ENCODE measurements around the gene KRTAP22-1.

The KRTAP22-1 gene

GRCh38 chr21:30600787-30601186, at the start of gene KRTAP22-1:
Gene KRTAP22-1 (plus strand): TSS chr21:30601087.
- H3K36me3 ChIP-seq (ENCODE audit: insufficient read depth, low read length), result no peaks in the 10 kb centered on the region
- no peaks in the 10 kb centered on the region for H3K27me3 ChIP-seq (ENCODE audit: insufficient read depth, low read length)
- no peaks in the 10 kb centered on the region for H3K79me2 ChIP-seq (ENCODE audit: control insufficient read depth, insufficient read depth, low read length, unreplicated experiment)
- no peak within 1 kb of the TSS for H3K27ac ChIP-seq (ENCODE audit: low read depth, low read length)
- H2AFZ ChIP-seq (ENCODE audit: low read length, unreplicated experiment), result no peak within 1 kb of the TSS
- no peak within 1 kb of the TSS for H3K4me3 ChIP-seq (ENCODE audit: low read depth, low read length)
- H3K4me1 ChIP-seq (ENCODE audit: control insufficient read depth, insufficient read depth, low read length, unreplicated experiment), result no peaks in the 10 kb centered on the region

GRCh38 chr21:30552782-30553181, 48.1 kb upstream of the KRTAP22-1 start:
- H3K36me3 ChIP-seq (ENCODE audit: insufficient read depth, low read length), result no peaks in the 10 kb centered on the region
- H3K27me3 ChIP-seq (ENCODE audit: insufficient read depth, low read length), result no peaks in the 10 kb centered on the region
- no peaks in the 10 kb centered on the region for H3K4me1 ChIP-seq (ENCODE audit: control insufficient read depth, insufficient read depth, low read length, unreplicated experiment)
- H3K79me2 ChIP-seq (ENCODE audit: control insufficient read depth, insufficient read depth, low read length, unreplicated experiment), result no peaks in the 10 kb centered on the region
- H2AFZ ChIP-seq (ENCODE audit: low read length, unreplicated experiment), result no peak overlapping the region
- H3K27ac ChIP-seq (ENCODE audit: low read depth, low read length), result no peak overlapping the region
- no peak overlapping the region for H3K4me3 ChIP-seq (ENCODE audit: low read depth, low read length)

GRCh38 chr21:30555095-30555494, 45.8 kb upstream of the KRTAP22-1 start:
- Histone ChIP-seq H3K27ac (ENCODE audit: low read depth, low read length) (no peak overlapping the region), H3K79me2 (ENCODE audit: control insufficient read depth, insufficient read depth, low read length, unreplicated experiment) (no peaks in the 10 kb centered on the region), H3K27me3 (ENCODE audit: insufficient read depth, low read length) (no peaks in the 10 kb centered on the region), H3K4me1 (ENCODE audit: control insufficient read depth, insufficient read depth, low read length, unreplicated experiment) (no peaks in the 10 kb centered on the region), H3K4me3 (ENCODE audit: low read depth, low read length) (no peak overlapping the region), H2AFZ (ENCODE audit: low read length, unreplicated experiment) (no peak overlapping the region), H3K36me3 (ENCODE audit: insufficient read depth, low read length) (no peaks in the 10 kb centered on the region)

GRCh38 chr21:30561264-30561895, 39.5 kb upstream of the KRTAP22-1 start, which contains the start of gene KRTAP19-7:
Gene KRTAP19-7 (minus strand): TSS chr21:30561314. CDS start chr21:30561289, 25 bp downstream.
- no peak within 1 kb of the TSS for H2AFZ ChIP-seq (ENCODE audit: low read length, unreplicated experiment)
- H3K79me2 ChIP-seq (ENCODE audit: control insufficient read depth, insufficient read depth, low read length, unreplicated experiment), result no peaks in the 10 kb centered on the region
- H3K27ac ChIP-seq (ENCODE audit: low read depth, low read length), result no peak within 1 kb of the TSS
- H3K4me1 ChIP-seq (ENCODE audit: control insufficient read depth, insufficient read depth, low read length, unreplicated experiment), result no peaks in the 10 kb centered on the region
- H3K27me3 ChIP-seq (ENCODE audit: insufficient read depth, low read length), result no peaks in the 10 kb centered on the region
- H3K4me3 ChIP-seq (ENCODE audit: low read depth, low read length), result no peak within 1 kb of the TSS
- no peaks in the 10 kb centered on the region for H3K36me3 ChIP-seq (ENCODE audit: insufficient read depth, low read length)

GRCh38 chr21:30561957-30562356, 38.9 kb upstream of the KRTAP22-1 start:
- H3K79me2 ChIP-seq (ENCODE audit: control insufficient read depth, insufficient read depth, low read length, unreplicated experiment), result no peaks in the 10 kb centered on the region
- no peak overlapping the region for H3K27ac ChIP-seq (ENCODE audit: low read depth, low read length)
- H3K4me3 ChIP-seq (ENCODE audit: low read depth, low read length), result no peak overlapping the region
- H2AFZ ChIP-seq (ENCODE audit: low read length, unreplicated experiment), result no peak overlapping the region
- no peaks in the 10 kb centered on the region for H3K36me3 ChIP-seq (ENCODE audit: insufficient read depth, low read length)
- H3K4me1 ChIP-seq (ENCODE audit: control insufficient read depth, insufficient read depth, low read length, unreplicated experiment), result no peaks in the 10 kb centered on the region
- no peaks in the 10 kb centered on the region for H3K27me3 ChIP-seq (ENCODE audit: insufficient read depth, low read length)

GRCh38 chr21:30563072-30563471, 37.8 kb upstream of the KRTAP22-1 start:
- no peak overlapping the region for H3K4me3 ChIP-seq (ENCODE audit: low read depth, low read length)
- H3K4me1 ChIP-seq (ENCODE audit: control insufficient read depth, insufficient read depth, low read length, unreplicated experiment), result no peaks in the 10 kb centered on the region
- no peaks in the 10 kb centered on the region for H3K79me2 ChIP-seq (ENCODE audit: control insufficient read depth, insufficient read depth, low read length, unreplicated experiment)
- H3K36me3 ChIP-seq (ENCODE audit: insufficient read depth, low read length), result no peaks in the 10 kb centered on the region
- no peak overlapping the region for H2AFZ ChIP-seq (ENCODE audit: low read length, unreplicated experiment)
- no peak overlapping the region for H3K27ac ChIP-seq (ENCODE audit: low read depth, low read length)
- no peaks in the 10 kb centered on the region for H3K27me3 ChIP-seq (ENCODE audit: insufficient read depth, low read length)

GRCh38 chr21:30563630-30564029, 37.3 kb upstream of the KRTAP22-1 start:
- Histone ChIP-seq H3K4me3 (ENCODE audit: low read depth, low read length) (no peak overlapping the region), H3K79me2 (ENCODE audit: control insufficient read depth, insufficient read depth, low read length, unreplicated experiment) (no peaks in the 10 kb centered on the region), H3K4me1 (ENCODE audit: control insufficient read depth, insufficient read depth, low read length, unreplicated experiment) (no peaks in the 10 kb centered on the region), H3K27ac (ENCODE audit: low read depth, low read length) (no peak overlapping the region), H3K27me3 (ENCODE audit: insufficient read depth, low read length) (no peaks in the 10 kb centered on the region), H3K36me3 (ENCODE audit: insufficient read depth, low read length) (no peaks in the 10 kb centered on the region), H2AFZ (ENCODE audit: low read length, unreplicated experiment) (no peak overlapping the region)

- Histone ChIP-seq H3K4me3 (ENCODE audit: low read depth, low read length) (no peak overlapping the region), H3K79me2 (ENCODE audit: control insufficient read depth, insufficient read depth, low read length, unreplicated experiment) (no peaks in the 10 kb centered on the region), H2AFZ (ENCODE audit: low read length, unreplicated experiment) (no peak overlapping the region)
Observed at GRCh38 chr21:30567617-30568016, 33.3 kb upstream of the KRTAP22-1 start.

GRCh38 chr21:30577766-30578165, 23.1 kb upstream of the KRTAP22-1 start:
- Histone ChIP-seq H3K36me3 (ENCODE audit: insufficient read depth, low read length) (no peaks in the 10 kb centered on the region), H3K4me3 (ENCODE audit: low read depth, low read length) (no peak overlapping the region), H3K27ac (ENCODE audit: low read depth, low read length) (no peak overlapping the region), H2AFZ (ENCODE audit: low read length, unreplicated experiment) (no peak overlapping the region), H3K27me3 (ENCODE audit: insufficient read depth, low read length) (no peaks in the 10 kb centered on the region), H3K79me2 (ENCODE audit: control insufficient read depth, insufficient read depth, low read length, unreplicated experiment) (no peaks in the 10 kb centered on the region), H3K4me1 (ENCODE audit: control insufficient read depth, insufficient read depth, low read length, unreplicated experiment) (no peaks in the 10 kb centered on the region)

More at GRCh38 chr21:30567617-30568016, 33.3 kb upstream of the KRTAP22-1 start:
- Histone ChIP-seq H3K36me3 (ENCODE audit: insufficient read depth, low read length) (no peaks in the 10 kb centered on the region), H3K27ac (ENCODE audit: low read depth, low read length) (no peak overlapping the region), H3K27me3 (ENCODE audit: insufficient read depth, low read length) (no peaks in the 10 kb centered on the region), H3K4me1 (ENCODE audit: control insufficient read depth, insufficient read depth, low read length, unreplicated experiment) (no peaks in the 10 kb centered on the region)

GRCh38 chr21:30579346-30579745, 21.5 kb upstream of the KRTAP22-1 start:
- Histone ChIP-seq H3K4me1 (ENCODE audit: control insufficient read depth, insufficient read depth, low read length, unreplicated experiment) (no peaks in the 10 kb centered on the region), H2AFZ (ENCODE audit: low read length, unreplicated experiment) (no peak overlapping the region), H3K27ac (ENCODE audit: low read depth, low read length) (no peak overlapping the region), H3K36me3 (ENCODE audit: insufficient read depth, low read length) (no peaks in the 10 kb centered on the region), H3K27me3 (ENCODE audit: insufficient read depth, low read length) (no peaks in the 10 kb centered on the region), H3K4me3 (ENCODE audit: low read depth, low read length) (no peak overlapping the region), H3K79me2 (ENCODE audit: control insufficient read depth, insufficient read depth, low read length, unreplicated experiment) (no peaks in the 10 kb centered on the region)

- no peak overlapping the region for H3K27ac ChIP-seq (ENCODE audit: low read depth, low read length)
- H3K79me2 ChIP-seq (ENCODE audit: control insufficient read depth, insufficient read depth, low read length, unreplicated experiment), result no peaks in the 10 kb centered on the region
- no peaks in the 10 kb centered on the region for H3K36me3 ChIP-seq (ENCODE audit: insufficient read depth, low read length)
- H3K4me3 ChIP-seq (ENCODE audit: low read depth, low read length), result no peak overlapping the region
- no peaks in the 10 kb centered on the region for H3K4me1 ChIP-seq (ENCODE audit: control insufficient read depth, insufficient read depth, low read length, unreplicated experiment)
- H3K27me3 ChIP-seq (ENCODE audit: insufficient read depth, low read length), result no peaks in the 10 kb centered on the region
- H2AFZ ChIP-seq (ENCODE audit: low read length, unreplicated experiment), result no peak overlapping the region
Observed at GRCh38 chr21:30580132-30580531, 20.8 kb upstream of the KRTAP22-1 start.
